OCI-LY7 (cell line): ENCODE results near the gene ANKH. TPM values are rescaled to one million over a fixed set of nuclear protein-coding genes. Genes with fewer than 3 reads are reported as not detected.

Source experiments
- BruUV-seq: library from RNA; stranded (reverse); fragments of 400-500 nt; replicated peaks from 2 replicates; lab custom pipeline; 2021; lab: Mats Ljungman, UMichigan
- CTCF ChIA-PET: fragments of 300-600 bp; sonication (Branson Sonifier 250); formaldehyde crosslinking; loops from one replicate; lab custom pipeline; 2022; ENCODE audit warnings: antibody characterized with exemption; ENCODE audit not compliant: unreplicated experiment; lab: Charles Lee
- POLR2A ChIA-PET: fragments of 300-600 bp; sonication (Branson Sonifier 250); formaldehyde crosslinking; loops from one replicate; lab custom pipeline; 2022; ENCODE audit warnings: antibody characterized with exemption; lab: Charles Lee
- DNase-seq: peaks from one replicate; pipeline ENCODE4 v3.0.0-alpha.2; 2015; ENCODE audit warnings: low spot score
- H2AFZ ChIP-seq: fragments of 200-600 bp; sonication (generic), shearing (Covaris generic); 2 replicates; pipeline ENCODE4 v1.6.1; 2014; ENCODE audit warnings: mild to moderate bottlenecking, antibody characterized with exemption, low read length, moderate library complexity
- H3K27ac ChIP-seq: fragments of 200-600 bp; sonication (generic); 2 replicates; pipeline ENCODE4 v1.5.1; 2014; ENCODE audit warnings: mixed run types, low read depth, mild to moderate bottlenecking, moderate library complexity, low read length, inconsistent platforms; ENCODE audit not compliant: poor library complexity, severe bottlenecking
- H3K36me3 ChIP-seq: fragments of 200-600 bp; sonication (generic); 2 replicates; pipeline ENCODE4 v1.6.1; 2014; ENCODE audit warnings: mild to moderate bottlenecking, antibody characterized with exemption, low read length, moderate library complexity, mixed read lengths; ENCODE audit not compliant: insufficient read depth
- H3K4me1 ChIP-seq: fragments of 200-600 bp; sonication (generic); 2 replicates; pipeline ENCODE4 v1.5.1; 2014; ENCODE audit warnings: mild to moderate bottlenecking, low read length; ENCODE audit not compliant: insufficient read depth, poor library complexity, severe bottlenecking
- H3K4me2 ChIP-seq: fragments of 200-600 bp; sonication (generic); 2 replicates; pipeline ENCODE4 v1.6.1; 2014; ENCODE audit warnings: mild to moderate bottlenecking, low read length
- H3K4me3 ChIP-seq: fragments of 200-600 bp; sonication (generic); 2 replicates; pipeline ENCODE4 v1.5.1; 2014; ENCODE audit warnings: mild to moderate bottlenecking, low read depth, low read length; ENCODE audit not compliant: poor library complexity, severe bottlenecking
- H3K79me2 ChIP-seq: fragments of 200-600 bp; sonication (generic); 2 replicates; pipeline ENCODE4 v1.6.1; 2016; ENCODE audit warnings: low read depth, mild to moderate bottlenecking, low read length, moderate library complexity, mixed read lengths; ENCODE audit not compliant: insufficient read depth
- H3K9me2 ChIP-seq: fragments of 200-600 bp; sonication (generic); 2 replicates; pipeline ENCODE4 v1.6.1; 2016; ENCODE audit warnings: mild to moderate bottlenecking, low read length, mixed read lengths; ENCODE audit not compliant: insufficient read depth
- H3K9me3 ChIP-seq: fragments of 200-600 bp; sonication (generic); 2 replicates; pipeline ENCODE4 v1.6.1; 2014; ENCODE audit warnings: mild to moderate bottlenecking, mixed run types, low read length, mixed read lengths
- H4K20me1 ChIP-seq: fragments of 200-600 bp; sonication (generic); 2 replicates; pipeline ENCODE4 v1.6.1; 2014; ENCODE audit warnings: mild to moderate bottlenecking, antibody characterized with exemption, low read length, moderate library complexity, mixed read lengths; ENCODE audit not compliant: insufficient read depth
- CTCF ChIP-seq: fragments of 200-600 bp; sonication (generic); conservative IDR thresholded peaks from 2 replicates; pipeline ENCODE4 v1.5.1; 2014; ENCODE audit warnings: mild to moderate bottlenecking, antibody characterized with exemption, low read length, moderate library complexity, mixed read lengths
- EZH2phosphoT487 ChIP-seq: fragments of 200-600 bp; sonication (generic); IDR thresholded peaks from 2 replicates; pipeline ENCODE4 v1.6.1; 2018; ENCODE audit warnings: low read depth, borderline replicate concordance, mild to moderate bottlenecking, mixed run types, antibody characterized with exemption, low read length, moderate library complexity, mixed read lengths
- intact Hi-C: fragments of 100-400 bp; cut with micrococcal nuclease; formaldehyde crosslinking; loops from one replicate; pipeline ENCODE4 v1.10.0; 2022; ENCODE audit not compliant: unreplicated experiment
- total RNA-seq, 2 experiments: library from RNA; depleted of rRNA in 1 of 2; stranded (reverse); fragments of >200 nt in 1 of 2; shearing (Covaris generic) in 1 of 2; gene quantifications; 2 replicates each; pipeline ENCODE4 v1.2.3, GENCODE V29; 2014 to 2022

The ANKH gene
- total RNA-seq, 2 experiments from 2014 or later, result 23.1 to 80.4 TPM

- CTCF ChIA-PET, result no interaction called here
- Histone ChIP-seq H4K20me1 (no peaks in the 10 kb centered on the region), H3K9me3 (no peaks in the 10 kb centered on the region), H3K4me1 (peaks cover 38% of the 10 kb centered on the region), H3K79me2 (no peaks in the 10 kb centered on the region), H3K4me3 (no peak overlapping the region), H3K4me2 (no peak overlapping the region), H2AFZ (no peak overlapping the region), H3K36me3 (peaks cover 34% of the 10 kb centered on the region), H3K9me2 (no peaks in the 10 kb centered on the region), H3K27ac (no peak overlapping the region)
- POLR2A ChIA-PET, result interaction anchor here (1.8 kb wide), 1 partner anchor 9 kb away, joined by 6 read pairs; no protein-coding TSS in a partner anchor
- no TSS peak for BruUV-seq
- TF ChIP-seq EZH2phosphoT487 (no peak), CTCF (no peak)
- intact Hi-C loops, result loop anchor here (5.0 kb wide), 1 partner anchor 130 kb away; the partner anchor contains the start of gene ANKH
- no peak for DNase-seq
Observed at GRCh38 chr5:14742498-14742897, 129.1 kb downstream of the ANKH start.

GRCh38 chr5:14741801-14742440 is 129.7 kb downstream of the ANKH start:
- Histone ChIP-seq H3K9me3 (no peaks in the 10 kb centered on the region), H2AFZ (no peak overlapping the region), H3K36me3 (peaks cover 30% of the 10 kb centered on the region), H3K4me1 (peaks cover 38% of the 10 kb centered on the region), H4K20me1 (no peaks in the 10 kb centered on the region), H3K27ac (no peak overlapping the region), H3K4me3 (no peak overlapping the region), H3K4me2 (no peak overlapping the region), H3K9me2 (no peaks in the 10 kb centered on the region), H3K79me2 (no peaks in the 10 kb centered on the region)
- intact Hi-C loops, result loop anchor here (5.0 kb wide), 1 partner anchor 130 kb away; the partner anchor contains the start of gene ANKH
- POLR2A ChIA-PET, result no interaction called here
- DNase-seq, result no peak
- TF ChIP-seq CTCF (no peak), EZH2phosphoT487 (no peak)
- no TSS peak for BruUV-seq
- CTCF ChIA-PET, result no interaction called here

- H3K79me2 ChIP-seq, result no peaks in the 10 kb centered on the region
- H3K9me3 ChIP-seq, result no peaks in the 10 kb centered on the region
- TF ChIP-seq CTCF, result no peak
- no peak for TF ChIP-seq EZH2phosphoT487
- ChIA-PET POLR2A (no interaction called here), CTCF (no interaction called here)
- H3K9me2 ChIP-seq, result no peaks in the 10 kb centered on the region
- no peak overlapping the region for H3K4me2 ChIP-seq
- H3K4me3 ChIP-seq, result no peak overlapping the region
- no peak overlapping the region for H2AFZ ChIP-seq
- H3K4me1 ChIP-seq, result peaks cover 30% of the 10 kb centered on the region
- DNase-seq, result no peak
- peaks cover 27% of the 10 kb centered on the region; the same call in 1 of the 2 replicates for H3K36me3 ChIP-seq
- intact Hi-C loops, result loop anchor here (5.0 kb wide), 1 partner anchor 131 kb away; the partner anchor contains the start of gene ANKH
- no peak overlapping the region for H3K27ac ChIP-seq
- no peaks in the 10 kb centered on the region for H4K20me1 ChIP-seq
- no TSS peak for BruUV-seq
Observed at GRCh38 chr5:14741131-14741530, 130.4 kb downstream of the ANKH start.
